ENCODE measurements around the gene NIBAN1. TPM values are rescaled to one million over a fixed set of nuclear protein-coding genes. Genes with fewer than 3 reads are reported as not detected.

NIBAN1 gene
- total RNA-seq (2022; extraction: Qiagen RNA extraction), result 0.81 to 1.3 TPM (median 0.90 TPM) in 5 replicates

GRCh38 chr1:184974056-184974836, at the start of gene NIBAN1:
TSS of gene NIBAN1 (minus strand) at chr1:184974508. CDS start at chr1:184974356, 152 bp downstream.

Other genes starting within 250 kb of the NIBAN1 start
- gene EDEM3, start 219.7 kb downstream of the NIBAN1 start, total RNA-seq (2022; extraction: Qiagen RNA extraction), result 5.7 to 9.7 TPM (median 7.6 TPM) in 5 replicates
- gene RNF2, start 71.0 kb upstream of the NIBAN1 start, total RNA-seq (2022; extraction: Qiagen RNA extraction), result 13.6 to 25.8 TPM (median 17.4 TPM) in 5 replicates
- gene TRMT1L, start 182.4 kb upstream of the NIBAN1 start, total RNA-seq (2022; extraction: Qiagen RNA extraction), result 10.2 to 15.3 TPM (median 12.9 TPM) in 5 replicates
- 1.2 to 1.6 TPM (median 1.4 TPM) in 5 replicates for gene SWT1, start 182.7 kb upstream of the NIBAN1 start, total RNA-seq (2022; extraction: Qiagen RNA extraction)